ENCODE measurements around the gene STK39.

The STK39 gene

DNA sequence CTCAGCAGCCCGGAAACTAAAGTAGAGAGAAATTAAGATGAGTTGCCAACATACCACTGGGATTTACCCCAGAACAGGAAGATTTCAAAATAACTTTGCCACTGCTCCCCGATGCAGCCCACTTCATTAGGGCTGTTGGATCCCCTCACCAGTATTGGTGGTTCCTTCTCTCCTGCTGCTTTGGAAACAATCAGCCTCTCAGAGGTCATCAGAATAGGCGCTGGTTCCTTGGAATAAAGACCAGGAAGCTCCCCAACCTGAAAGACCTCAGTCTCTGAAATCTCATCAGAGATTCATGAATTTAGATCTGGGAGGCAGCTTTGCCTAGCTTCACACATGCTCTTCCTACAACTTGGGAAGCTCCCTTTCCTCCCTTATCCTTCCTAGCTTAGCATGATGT lies 332.4 kb downstream of the STK39 start:
- CTCF ChIA-PET = interaction anchor here (0.6 to 0.9 kb wide), 2 partner anchors 37 to 130 kb away, joined by 3 read pairs; no protein-coding TSS in a partner anchor

DNA sequence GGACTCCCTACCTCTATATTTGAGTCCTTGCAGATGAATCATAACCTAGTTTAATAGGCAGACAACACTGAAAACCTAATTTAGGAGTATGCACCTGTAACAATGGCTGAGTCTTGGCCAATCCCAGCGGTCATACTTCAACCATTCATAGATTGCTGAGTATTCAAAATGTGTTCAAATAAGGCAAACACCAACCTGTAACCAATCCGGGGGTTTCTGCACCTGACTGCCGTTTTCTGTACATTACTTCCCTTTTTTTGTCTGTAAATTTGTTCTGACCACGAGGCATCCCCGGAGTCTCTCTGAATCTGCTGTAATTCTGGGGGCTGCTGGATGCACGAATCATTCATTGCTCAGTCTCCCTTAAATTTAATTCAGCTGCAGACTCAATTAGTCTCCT lies 338.6 kb downstream of the STK39 start:
- Histone ChIP-seq H3K9me3 (ENCODE audit: control extremely low read depth in 1 of 5, control insufficient read depth in 4 of 5, insufficient read depth in 2 of 5, low read depth in 1 of 5, low read length in 4 of 5) (no peaks in the 10 kb centered on the region), H3K36me3 (ENCODE audit: control insufficient read depth in 4 of 4, insufficient read depth in 4 of 4, low read length in 3 of 4) (no peaks in the 10 kb centered on the region), H3K4me1 (ENCODE audit: control extremely low read depth in 1 of 4, control insufficient read depth in 4 of 4, insufficient read depth in 4 of 4, low read length in 3 of 4) (no peaks in the 10 kb centered on the region), H3K4me3 (ENCODE audit: control insufficient read depth in 1 of 7, extremely low read depth in 1 of 7, insufficient read depth in 4 of 7, low read depth in 2 of 7, low read length in 6 of 7) (no peak overlapping the region), H3K27ac (ENCODE audit: insufficient read depth in 1 of 2, low read depth in 1 of 2, low read length in 2 of 2, poor library complexity in 1 of 2, severe bottlenecking in 2 of 2) (no peak overlapping the region), H3K27me3 (replicated peaks in 2 of 5; ENCODE audit: control insufficient read depth in 4 of 5, insufficient read depth in 5 of 5, low read length in 4 of 5) (no peaks in the 10 kb centered on the region)
- peak; percentile 2 to 48 (median 39) for DNase-seq
- ChIA-PET CTCF (no interaction called here), POLR2A (no interaction called here)
- 21% methylated on average over 6 of the region's 6 CpGs for WGBS (ENCODE audit: insufficient coverage)

More for the DNA sequence above, 332.4 kb downstream of the STK39 start:
- Histone ChIP-seq H3K4me1 (ENCODE audit: control extremely low read depth in 1 of 4, control insufficient read depth in 4 of 4, insufficient read depth in 4 of 4, low read length in 3 of 4) (no peaks in the 10 kb centered on the region), H3K36me3 (ENCODE audit: control insufficient read depth in 4 of 4, insufficient read depth in 4 of 4, low read length in 3 of 4) (no peaks in the 10 kb centered on the region), H3K9me3 (ENCODE audit: control extremely low read depth in 1 of 5, control insufficient read depth in 4 of 5, insufficient read depth in 2 of 5, low read depth in 1 of 5, low read length in 4 of 5) (no peaks in the 10 kb centered on the region), H3K27me3 (replicated peaks in 2 of 5; ENCODE audit: control insufficient read depth in 4 of 5, insufficient read depth in 5 of 5, low read length in 4 of 5) (no peaks in the 10 kb centered on the region), H3K27ac (ENCODE audit: insufficient read depth in 1 of 2, low read depth in 1 of 2, low read length in 2 of 2, poor library complexity in 1 of 2, severe bottlenecking in 2 of 2) (no peak overlapping the region), H3K4me3 (ENCODE audit: control insufficient read depth in 1 of 7, extremely low read depth in 1 of 7, insufficient read depth in 4 of 7, low read depth in 2 of 7, low read length in 6 of 7) (no peak overlapping the region)
- POLR2A ChIA-PET = no interaction called here
- 92% methylated on average over 3 of the region's 3 CpGs for WGBS (ENCODE audit: insufficient coverage)
- no peak for DNase-seq

DNA sequence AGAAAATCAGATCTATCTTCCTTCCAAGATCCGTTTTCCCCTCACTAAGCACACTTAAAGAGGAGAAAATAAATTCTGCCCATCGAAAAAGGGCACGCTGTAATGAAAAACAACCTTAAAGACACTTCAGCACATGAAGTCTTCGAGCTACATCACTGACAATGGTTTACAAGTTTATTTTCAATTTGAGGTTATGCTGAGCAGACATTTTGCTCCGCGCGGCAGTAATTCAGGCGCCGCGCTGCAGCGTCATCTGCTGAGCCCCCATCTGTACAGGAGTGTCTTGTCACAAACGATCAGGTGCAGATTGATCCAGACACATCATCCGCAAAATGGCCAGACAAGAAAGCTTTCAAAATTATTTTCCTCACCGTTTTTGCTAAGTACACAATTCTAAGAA lies 341.7 kb downstream of the STK39 start:
- WGBS (ENCODE audit: insufficient coverage) = 98% methylated on average over 13 of the region's 14 CpGs
- ChIA-PET POLR2A (no interaction called here), CTCF (no interaction called here)
- H3K36me3 ChIP-seq (ENCODE audit: control insufficient read depth in 4 of 4, insufficient read depth in 4 of 4, low read length in 3 of 4) = no peaks in the 10 kb centered on the region
- H3K27me3 ChIP-seq (replicated peaks in 2 of 5; ENCODE audit: control insufficient read depth in 4 of 5, insufficient read depth in 5 of 5, low read length in 4 of 5) = no peaks in the 10 kb centered on the region
- no peaks in the 10 kb centered on the region for H3K4me1 ChIP-seq (ENCODE audit: control extremely low read depth in 1 of 4, control insufficient read depth in 4 of 4, insufficient read depth in 4 of 4, low read length in 3 of 4)
- no peaks in the 10 kb centered on the region for H3K9me3 ChIP-seq (ENCODE audit: control extremely low read depth in 1 of 5, control insufficient read depth in 4 of 5, insufficient read depth in 2 of 5, low read depth in 1 of 5, low read length in 4 of 5)
- DNase-seq = no peak
- no peak overlapping the region for H3K27ac ChIP-seq (ENCODE audit: insufficient read depth in 1 of 2, low read depth in 1 of 2, low read length in 2 of 2, poor library complexity in 1 of 2, severe bottlenecking in 2 of 2)
- H3K4me3 ChIP-seq (ENCODE audit: control insufficient read depth in 1 of 7, extremely low read depth in 1 of 7, insufficient read depth in 4 of 7, low read depth in 2 of 7, low read length in 6 of 7) = no peak overlapping the region

Data from common myeloid progenitor, CD34-positive (primary cell).